Liver (tissue), 9 donors: ENCODE measurements around the gene STK36. TPM values are rescaled to one million over a fixed set of nuclear protein-coding genes. Genes with fewer than 3 reads are reported as not detected.

ENCODE experiments used
- DNase-seq: peaks from one replicate; pipeline ENCODE4 v3.0.0-alpha.2; 2017; ENCODE audit warnings: low spot score
- H3K27ac ChIP-seq, 2 donors: one replicate each; pipeline ENCODE4 v1.7.0; 2013; ENCODE audit warnings: inconsistent platforms in 2 of 2, low read length in 2 of 2, control low read depth in 1 of 2, low read depth in 1 of 2, mild to moderate bottlenecking in 1 of 2
- H3K27me3 ChIP-seq, 4 donors: one replicate each; pipeline versions ENCODE4 v1.6.1 to v1.7.0; 2013; ENCODE audit warnings: low read length in 3 of 4, inconsistent platforms in 1 of 4, mild to moderate bottlenecking in 1 of 4, moderate library complexity in 1 of 4; ENCODE audit not compliant: control insufficient read depth in 4 of 4, insufficient read depth in 4 of 4
- H3K36me3 ChIP-seq, 4 donors: one replicate each; pipeline versions ENCODE4 v1.6.1 to v1.7.0; 2013; ENCODE audit warnings: low read length in 3 of 4, mild to moderate bottlenecking in 3 of 4, low read depth in 1 of 4, moderate library complexity in 1 of 4; ENCODE audit not compliant: control insufficient read depth in 4 of 4, insufficient read depth in 3 of 4
- H3K4me1 ChIP-seq, 4 donors: one replicate each; pipeline versions ENCODE4 v1.6.1 to v1.7.0; 2013; ENCODE audit warnings: low read length in 3 of 4, mild to moderate bottlenecking in 3 of 4, moderate library complexity in 1 of 4; ENCODE audit not compliant: control insufficient read depth in 4 of 4, insufficient read depth in 4 of 4
- H3K4me3 ChIP-seq, 3 donors: one replicate each; pipeline versions ENCODE4 v1.6.1 to v1.7.0; 2013; ENCODE audit warnings: low read length in 3 of 3, control low read depth in 1 of 3, low read depth in 1 of 3, mild to moderate bottlenecking in 1 of 3
- H3K9ac ChIP-seq, 2 donors: one replicate each; pipeline ENCODE4 v1.7.0; 2013; ENCODE audit warnings: low read length in 2 of 2, mild to moderate bottlenecking in 2 of 2, moderate library complexity in 2 of 2, control low read depth in 1 of 2, low read depth in 1 of 2
- H3K9me3 ChIP-seq, 4 donors: one replicate each; pipeline versions ENCODE4 v1.6.1 to v1.7.0; 2013; ENCODE audit warnings: low read length in 3 of 4; ENCODE audit not compliant: control insufficient read depth in 4 of 4
- EGR1 ChIP-seq, 2 donors: IDR thresholded peaks; 2 replicates each; pipeline ENCODE4 v1.6.1; 2016 to 2018; ENCODE audit warnings: antibody characterized with exemption in 2 of 2, low read depth in 2 of 2
- HNF4A ChIP-seq, 2 donors: conservative IDR thresholded peaks; 2 replicates each; pipeline ENCODE4 v1.6.1; 2016; ENCODE audit warnings: antibody characterized with exemption in 2 of 2, mild to moderate bottlenecking in 2 of 2
- HNF4G ChIP-seq: IDR thresholded peaks from 2 replicates; pipeline ENCODE4 v1.6.1; 2016; ENCODE audit warnings: antibody characterized with exemption
- NR2F2 ChIP-seq: IDR thresholded peaks from 2 replicates; pipeline ENCODE4 v1.6.1; 2016; ENCODE audit warnings: antibody characterized with exemption
- RAD21 ChIP-seq, 2 donors: IDR thresholded peaks; 2 replicates each; pipeline ENCODE4 v1.6.1; 2016; ENCODE audit warnings: antibody characterized with exemption in 2 of 2, mild to moderate bottlenecking in 2 of 2
- RXRA ChIP-seq, 2 donors: IDR thresholded peaks; 2 replicates each; pipeline ENCODE4 v1.6.1; 2017 to 2018; ENCODE audit warnings: antibody characterized with exemption in 2 of 2, mild to moderate bottlenecking in 1 of 2
- SP1 ChIP-seq: IDR thresholded peaks from 2 replicates; pipeline ENCODE4 v1.6.1; 2018; ENCODE audit warnings: antibody characterized with exemption, mild to moderate bottlenecking
- TAF1 ChIP-seq: conservative IDR thresholded peaks from 2 replicates; pipeline ENCODE4 v1.6.1; 2016; ENCODE audit warnings: antibody characterized with exemption, mild to moderate bottlenecking
- WGBS: extraction: QIAGEN DNeasy Blood & Tissue Kit; methylation state at CpG from one replicate; pipeline ENCODE4 v1.1.7; 2013; 5-methylcytosine and 5-hydroxymethylcytosine counted together
- polyA plus RNA-seq, 2 donors: library from polyadenylated mRNA; stranded (reverse) in 1 of 2; unstranded in 1 of 2; fragments of 200-250 nt in 1 of 2; fragments of >200 nt in 1 of 2; fragmentation: Nextera tagmentation in 1 of 2; extraction: Ambion mirVana in 1 of 2; gene quantifications; one replicate each; pipeline versions ENCODE4 v1.2.1 to v1.2.3, GENCODE V29; 2013 to 2015
- total RNA-seq, 2 donors: library from RNA; depleted of rRNA; stranded (reverse); fragments of >200 nt; gene quantifications; one replicate each; pipeline ENCODE4 v1.2.3, GENCODE V29; 2014
- TF ChIP-seq, protein P1 (sequence below): IDR thresholded peaks from 2 replicates; pipeline ENCODE4 v1.6.1; 2016; ENCODE audit warnings: antibody characterized with exemption
- TF ChIP-seq, protein P2 (sequence below): IDR thresholded peaks from 2 replicates; pipeline ENCODE4 v1.6.1; 2016; ENCODE audit warnings: antibody characterized with exemption
- donor health status: healthy.
- donor health status: healthy.
- donor health status: healthy.
- donor health status: healthy.
- donor health status: healthy.

Gene STK36
- total and polyA plus RNA-seq, 4 donors = 5.1 to 17.2 (median 7.0) TPM

DNA sequence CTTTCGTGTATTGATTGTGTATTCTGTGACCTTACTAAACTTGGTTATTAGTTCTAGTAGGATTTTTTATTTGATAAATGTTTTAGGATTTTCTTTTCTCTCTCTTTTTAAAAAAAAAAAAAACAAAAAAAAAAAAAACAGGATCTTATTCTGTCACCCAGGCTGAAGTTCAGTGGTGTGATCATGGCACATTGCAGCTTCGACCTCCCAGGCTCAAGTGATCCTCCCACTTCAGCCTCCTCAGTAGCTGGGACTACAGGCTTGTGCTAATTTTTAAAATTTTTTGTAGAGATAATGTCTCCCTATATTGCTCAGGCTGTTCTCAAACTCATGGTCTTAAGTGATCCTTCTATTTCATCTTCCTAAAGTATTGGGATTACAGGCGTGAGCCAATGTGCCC is 57.8 kb downstream of the STK36 start (continued):
- TF ChIP-seq, protein P1, sequence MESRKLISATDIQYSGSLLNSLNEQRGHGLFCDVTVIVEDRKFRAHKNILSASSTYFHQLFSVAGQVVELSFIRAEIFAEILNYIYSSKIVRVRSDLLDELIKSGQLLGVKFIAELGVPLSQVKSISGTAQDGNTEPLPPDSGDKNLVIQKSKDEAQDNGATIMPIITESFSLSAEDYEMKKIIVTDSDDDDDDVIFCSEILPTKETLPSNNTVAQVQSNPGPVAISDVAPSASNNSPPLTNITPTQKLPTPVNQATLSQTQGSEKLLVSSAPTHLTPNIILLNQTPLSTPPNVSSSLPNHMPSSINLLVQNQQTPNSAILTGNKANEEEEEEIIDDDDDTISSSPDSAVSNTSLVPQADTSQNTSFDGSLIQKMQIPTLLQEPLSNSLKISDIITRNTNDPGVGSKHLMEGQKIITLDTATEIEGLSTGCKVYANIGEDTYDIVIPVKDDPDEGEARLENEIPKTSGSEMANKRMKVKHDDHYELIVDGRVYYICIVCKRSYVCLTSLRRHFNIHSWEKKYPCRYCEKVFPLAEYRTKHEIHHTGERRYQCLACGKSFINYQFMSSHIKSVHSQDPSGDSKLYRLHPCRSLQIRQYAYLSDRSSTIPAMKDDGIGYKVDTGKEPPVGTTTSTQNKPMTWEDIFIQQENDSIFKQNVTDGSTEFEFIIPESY = no peak
- TF ChIP-seq RAD21 (IDR thresholded peaks at IDR 0.05) = no peak
- no peak for TF ChIP-seq RXRA (IDR thresholded peaks at IDR 0.05)
- TF ChIP-seq, protein P2, sequence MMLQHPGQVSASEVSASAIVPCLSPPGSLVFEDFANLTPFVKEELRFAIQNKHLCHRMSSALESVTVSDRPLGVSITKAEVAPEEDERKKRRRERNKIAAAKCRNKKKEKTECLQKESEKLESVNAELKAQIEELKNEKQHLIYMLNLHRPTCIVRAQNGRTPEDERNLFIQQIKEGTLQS = no peak
- no peak for TF ChIP-seq NR2F2

DNA sequence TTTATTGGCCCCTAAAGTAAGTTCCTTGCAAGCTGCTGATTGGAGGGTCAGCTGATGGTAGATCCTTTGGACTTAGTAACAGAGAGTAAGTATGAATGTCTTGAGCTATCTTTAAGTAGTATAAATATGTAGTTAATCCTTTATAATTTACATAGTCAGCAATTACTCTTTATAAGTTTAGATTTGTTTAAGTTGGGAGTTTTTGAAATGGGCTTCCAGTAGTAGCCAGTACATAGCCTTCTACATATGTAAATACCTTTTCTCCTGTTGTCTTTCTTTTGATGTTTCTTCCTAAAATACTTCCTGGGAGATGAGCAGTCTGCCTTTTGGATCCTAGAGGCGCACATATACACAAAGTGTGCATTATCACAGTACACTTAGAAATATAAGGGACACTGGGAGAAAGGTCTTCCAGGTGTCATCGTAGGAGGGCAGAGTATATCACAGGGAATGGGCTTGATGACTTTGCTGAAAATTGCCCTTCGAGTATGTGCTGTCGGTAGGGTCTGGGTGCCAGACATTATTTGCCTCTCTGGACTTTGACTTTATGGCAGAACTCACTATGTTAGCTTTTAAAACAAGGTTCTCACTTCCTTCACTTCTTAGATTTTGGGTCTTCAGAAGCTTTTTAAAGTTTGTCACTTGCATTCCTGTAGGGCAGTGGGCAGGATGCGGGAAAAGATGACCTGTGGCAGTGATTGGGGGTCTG is 60.3 kb downstream of the STK36 start:
- no peaks in the 10 kb centered on the region for H3K36me3 ChIP-seq
- TF ChIP-seq, protein P2 = peak; percentile 6
- TF ChIP-seq HNF4A (conservative IDR thresholded peaks at IDR 0.05) = peak; percentile 71 to 74
- no peak for TF ChIP-seq TAF1
- peak; percentile 33 for TF ChIP-seq HNF4G
- TF ChIP-seq NR2F2 = no peak
- TF ChIP-seq RXRA (IDR thresholded peaks at IDR 0.05) = peak; percentile 18 to 39
- TF ChIP-seq SP1 = peak; percentile 51
- TF ChIP-seq RAD21 (IDR thresholded peaks at IDR 0.05) = no peak
- no peak overlapping the region for H3K4me3 ChIP-seq
- peak overlapping the region; percentile 62 to 81 for H3K27ac ChIP-seq
- H3K27me3 ChIP-seq = no peaks in the 10 kb centered on the region
- peak overlapping the region in 1 of 2 donors; percentile 70 for H3K9ac ChIP-seq
- H3K4me1 ChIP-seq = peaks cover 4 to 35% (median 17%) of the 10 kb centered on the region in 4 donors
- no peak for DNase-seq
- no peaks in the 10 kb centered on the region for H3K9me3 ChIP-seq
- 57% methylated on average over 5 of the region's 5 CpGs for WGBS

- Histone ChIP-seq H3K27me3 (no peaks in the 10 kb centered on the region), H3K9ac (peak overlapping the region in 1 of 2 donors; percentile 45), H3K36me3 (peaks cover 0 to under 1% (median 0%) of the 10 kb centered on the region in 4 donors), H3K9me3 (no peaks in the 10 kb centered on the region), H3K27ac (peak overlapping the region; percentile 62 to 81), H3K4me3 (no peak overlapping the region), H3K4me1 (peaks cover 4 to 35% (median 17%) of the 10 kb centered on the region in 4 donors)
- TF ChIP-seq, protein P2 = no peak
- TF ChIP-seq HNF4A (conservative IDR thresholded peaks at IDR 0.05) = no peak
- peak in 1 of 2 donors; percentile 10 for TF ChIP-seq EGR1 (IDR thresholded peaks at IDR 0.05; ENCODE audit: low read depth in 2 of 2)
- WGBS = 31% methylated on average over 2 of the region's 2 CpGs
- no peak for DNase-seq
Measured at GRCh38 chr2:218732761-218733158, 60.9 kb downstream of the STK36 start.
